ENCODE measurements around the gene IRX2. TPM values are rescaled to one million over a fixed set of nuclear protein-coding genes. Genes with fewer than 3 reads are reported as not detected.

The IRX2 gene
- total and polyA plus RNA-seq, 2 of the 4 experiments (the other 2 are of a cell fraction): 0.36 to 0.97 TPM

GRCh38 chr5:2698581-2698980 is 52.9 kb downstream of the IRX2 start:
- in situ Hi-C loops (cut with MboI; ENCODE audit: low sequenced_read_pairs): no loop called here
- Histone ChIP-seq H2BK5ac (ENCODE audit: low read depth, low read length, poor library complexity, severe bottlenecking) (no peak overlapping the region), H2AFZ (replicated peaks; ENCODE audit: low read length, poor library complexity) (no peak overlapping the region), H2AK5ac (ENCODE audit: low read depth, low read length) (no peak overlapping the region), H3K4me1 (ENCODE audit: control insufficient read depth, insufficient read depth, low read length) (no peaks in the 10 kb centered on the region), H4K20me1 (ENCODE audit: insufficient read depth, low read length) (no peaks in the 10 kb centered on the region), H3K36me3 (ENCODE audit: control insufficient read depth, insufficient read depth, low read length) (no peaks in the 10 kb centered on the region), H4K5ac (ENCODE audit: low read depth, low read length) (no peak overlapping the region), H3K27me3 (ENCODE audit: control insufficient read depth, insufficient read depth, low read length) (no peaks in the 10 kb centered on the region), H3K9me3 (ENCODE audit: control insufficient read depth, insufficient read depth, low read length) (peaks cover 36% of the 10 kb centered on the region), H3K14ac (replicated peaks; ENCODE audit: low read depth, low read length) (no peak overlapping the region), H2BK120ac (ENCODE audit: low read depth, low read length) (no peak overlapping the region), H3K79me1 (ENCODE audit: low read depth in 1 of 2, low read length in 2 of 2) (no peaks in the 10 kb centered on the region), H3K4ac (ENCODE audit: low read depth, low read length) (no peak overlapping the region), H3K9ac (ENCODE audit: low read depth, low read length) (no peak overlapping the region), H2BK15ac (ENCODE audit: low read depth, low read length) (no peak overlapping the region), H3K4me2 (ENCODE audit: low read depth, low read length) (no peak overlapping the region), H3K27ac (ENCODE audit: insufficient read depth, low read length) (no peak overlapping the region), H3K18ac (ENCODE audit: low read depth, low read length) (no peak overlapping the region), H4K8ac (ENCODE audit: low read depth in 2 of 2, low read length in 2 of 2) (no peak overlapping the region), H2AK9ac (replicated peaks; ENCODE audit: low read depth, low read length, poor library complexity) (no peak overlapping the region), H4K91ac (ENCODE audit: insufficient read depth, low read depth, low read length) (no peak overlapping the region), H2BK20ac (ENCODE audit: low read depth, low read length) (no peak overlapping the region), H3K4me3 (ENCODE audit: insufficient read depth, low read depth, low read length) (no peak overlapping the region), H3K23ac (ENCODE audit: low read depth, low read length) (no peak overlapping the region), H3K56ac (ENCODE audit: extremely low read depth, insufficient read depth, low read length) (no peak overlapping the region), H3K9me1 (ENCODE audit: insufficient read depth, low read length) (no peaks in the 10 kb centered on the region)
- BruUV-seq (replicated peaks): no TSS peak
- no peak for DNase-seq
- CTCF ChIA-PET: no interaction called here
- no peak for ATAC-seq (ENCODE audit: low read depth)
- intact Hi-C loops (cut with micrococcal nuclease): no loop called here
- TF ChIP-seq MAFK (IDR thresholded peaks at IDR 0.05; ENCODE audit: low read depth, low read length) (no peak), RAD21 (IDR thresholded peaks at IDR 0.05; ENCODE audit: low read length) (no peak), USF2 (IDR thresholded peaks at IDR 0.05; ENCODE audit: low read depth, low read length) (no peak), MXI1 (IDR thresholded peaks at IDR 0.05; ENCODE audit: borderline replicate concordance, low read depth, low read length) (no peak), RCOR1 (IDR thresholded peaks at IDR 0.05; ENCODE audit: insufficient replicate concordance, low read length) (no peak), CHD1 (IDR thresholded peaks at IDR 0.05; ENCODE audit: low read depth, low read length) (no peak), CEBPB (IDR thresholded peaks at IDR 0.05; ENCODE audit: low read depth, low read length) (no peak), BHLHE40 (IDR thresholded peaks at IDR 0.05; ENCODE audit: low read depth, low read length) (no peak)
- POLR2A ChIA-PET (ENCODE audit: unreplicated experiment): no interaction called here
- 47% methylated on average over 5 of the region's 13 CpGs; no CpG with 5 or more reads in 1 of the 2 experiments for WGBS, 2 experiments (ENCODE audit: extremely low coverage in 2 of 2, insufficient read length in 1 of 2)
- dilution Hi-C loops (cut with HindIII; ENCODE audit: low sequenced_read_pairs, unreplicated experiment): no loop called here
